ENCODE data around the gene TMEM18. TPM values are rescaled to one million over a fixed set of nuclear protein-coding genes. Genes with fewer than 3 reads are reported as not detected.

Gene TMEM18
- polyA plus RNA-seq, 5 donors: 56.2 to 68.1 (median 59.5) TPM

DNA sequence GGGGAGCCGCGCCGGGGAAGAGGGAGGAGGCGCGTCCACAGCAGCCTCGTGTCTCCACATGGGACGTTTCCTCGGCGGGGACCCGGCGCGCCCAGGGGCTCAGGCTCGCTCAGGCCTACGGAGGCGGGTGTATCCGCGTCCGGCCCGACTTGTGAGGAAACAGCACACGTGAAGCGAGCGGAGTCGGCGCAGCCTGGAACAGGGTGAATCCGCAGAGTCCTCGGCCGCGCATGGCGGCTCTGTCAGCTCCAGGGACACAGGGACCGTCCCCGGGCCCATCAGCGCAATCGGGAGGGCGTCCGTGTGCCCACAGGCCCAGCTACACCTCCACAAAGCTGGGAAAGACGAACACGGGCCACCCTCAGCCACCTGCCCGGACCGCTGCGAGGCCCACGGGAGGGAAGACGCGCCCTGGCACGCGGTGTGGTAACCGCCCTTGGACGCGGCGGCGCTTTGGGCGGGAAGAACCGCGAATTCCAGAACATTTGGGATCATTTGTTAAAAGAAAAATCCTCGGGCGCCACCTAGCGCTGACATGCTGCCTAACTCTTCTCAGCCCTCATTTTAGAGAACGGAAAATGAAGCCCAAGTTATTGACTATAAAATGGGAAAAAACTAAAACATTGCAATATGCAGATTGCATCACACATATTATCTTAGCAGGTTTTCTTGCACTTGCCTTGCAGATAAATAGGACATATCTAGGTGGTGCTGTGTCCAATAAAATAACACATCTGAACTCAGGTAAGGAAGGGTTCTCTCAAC lies 40.4 kb downstream of the TMEM18 start:
- peak; percentile 71 to 72 for DNase-seq

DNA sequence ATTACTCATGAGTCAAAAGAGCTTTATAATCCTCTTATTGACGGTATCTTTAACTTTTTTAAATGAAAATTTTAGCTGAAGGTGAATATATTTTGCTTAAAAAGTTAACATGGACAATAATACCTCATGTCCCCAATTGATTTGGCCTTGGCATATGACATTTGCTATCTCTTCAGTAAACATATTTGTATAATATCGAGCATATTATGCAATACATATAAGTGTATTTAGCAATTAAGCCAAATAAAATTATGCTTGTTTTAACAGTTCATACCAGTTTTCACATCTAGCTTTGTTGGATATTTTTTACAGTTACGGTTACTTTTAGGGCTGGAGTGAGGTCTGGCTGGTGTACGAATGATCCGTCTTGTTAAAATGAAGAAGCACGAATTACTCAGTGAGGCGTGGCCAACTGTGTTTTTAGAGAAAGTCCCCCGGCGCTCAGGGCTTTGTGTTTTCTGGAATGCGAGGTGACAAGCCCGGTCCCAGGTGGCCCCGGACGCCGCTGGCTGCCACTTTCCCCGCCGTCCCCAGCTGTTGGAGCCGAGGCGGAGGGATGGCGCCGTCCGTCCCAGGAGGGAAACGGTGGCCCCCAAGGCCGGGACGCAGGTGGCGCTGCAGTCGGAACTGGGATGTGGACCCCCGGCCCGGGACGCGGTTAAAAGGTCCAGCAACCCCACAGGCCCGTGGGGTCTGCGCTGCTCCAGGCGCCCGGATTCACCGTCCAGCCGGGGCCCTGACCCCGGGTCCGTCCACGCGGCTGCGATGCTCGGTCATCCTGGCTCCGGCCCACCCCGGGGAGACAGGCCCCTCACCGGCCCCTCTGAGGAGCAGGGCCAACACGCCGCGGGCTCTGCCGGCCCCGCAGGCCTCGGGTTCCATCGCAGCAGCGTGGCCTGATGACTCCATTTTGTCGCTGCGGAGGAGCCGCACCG lies 41.3 kb downstream of the TMEM18 start:
- no peak for DNase-seq

DNA sequence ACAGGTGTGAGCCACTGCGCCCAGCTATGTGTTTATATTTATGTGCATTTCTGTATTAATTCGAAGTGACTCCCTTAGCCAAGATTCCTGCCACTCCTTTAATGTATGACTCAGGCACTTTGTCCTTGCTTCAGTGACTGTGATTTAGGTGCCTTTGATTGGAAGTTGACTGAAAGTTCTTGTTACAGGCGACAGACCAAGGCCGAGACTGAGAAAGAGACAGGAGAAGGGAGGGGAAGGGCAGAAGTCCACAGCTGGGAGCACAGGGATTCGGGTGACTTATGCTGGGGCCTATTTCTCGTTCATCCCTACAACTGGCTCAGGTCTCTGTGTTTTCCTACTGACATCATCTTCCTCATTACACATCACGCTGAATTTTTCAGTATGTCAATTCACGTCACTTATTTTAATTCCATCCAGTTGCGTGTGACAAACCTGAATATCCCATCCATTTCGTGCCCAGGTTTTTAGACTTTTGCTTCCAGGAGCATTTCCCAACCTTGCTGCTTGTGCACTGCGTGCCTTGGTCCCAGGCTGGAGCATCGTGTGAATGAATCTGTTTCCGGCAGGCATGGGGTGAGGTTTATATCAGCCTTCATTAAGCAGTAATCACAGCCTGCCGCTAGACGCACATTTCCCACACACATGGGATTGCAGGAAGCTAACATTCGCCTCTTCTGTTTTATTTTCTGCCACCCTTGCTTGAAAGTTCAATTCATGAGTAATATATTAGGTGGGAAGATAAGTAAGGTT lies 42.4 kb downstream of the TMEM18 start:
- no peak for DNase-seq

DNA sequence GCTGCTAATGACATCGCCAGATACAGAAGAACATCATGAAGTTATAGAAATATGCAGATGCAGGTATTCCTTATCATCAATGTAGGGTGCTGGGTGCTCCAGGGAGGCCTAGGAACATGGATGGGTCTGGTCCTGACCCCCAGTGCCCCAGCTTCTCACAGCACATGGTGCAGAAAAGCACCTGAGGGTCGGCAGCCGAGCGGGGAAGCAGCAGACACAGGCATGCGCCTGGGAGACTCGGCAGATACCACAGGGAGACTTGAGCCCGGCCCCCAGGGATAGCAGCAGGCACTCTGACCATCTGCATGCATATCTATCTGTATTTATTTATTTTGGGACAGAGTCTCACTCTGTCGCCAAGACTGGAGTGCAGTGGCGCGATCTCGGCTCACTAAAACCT lies 43.2 kb downstream of the TMEM18 start:
- DNase-seq: no peak

DNA sequence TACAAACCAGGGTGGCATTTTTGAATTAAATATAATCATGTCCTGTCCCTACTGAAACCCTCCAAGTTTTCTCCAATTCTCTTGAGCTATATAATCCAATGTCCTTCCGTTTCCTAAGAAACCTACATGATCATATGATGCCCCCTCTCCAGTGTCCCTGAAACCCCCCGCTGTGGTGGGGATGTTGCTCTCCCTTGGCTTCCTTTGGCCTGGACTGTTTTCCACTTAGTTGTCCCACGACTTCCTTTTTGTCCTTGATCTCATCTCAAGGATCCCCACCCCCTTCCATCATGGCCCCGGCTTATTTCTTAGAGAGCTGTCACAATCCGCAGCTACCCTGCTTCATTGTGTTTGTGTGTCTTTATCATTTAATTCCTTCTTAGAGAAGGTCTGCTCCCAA lies 43.8 kb downstream of the TMEM18 start:
- no peak for DNase-seq

DNA sequence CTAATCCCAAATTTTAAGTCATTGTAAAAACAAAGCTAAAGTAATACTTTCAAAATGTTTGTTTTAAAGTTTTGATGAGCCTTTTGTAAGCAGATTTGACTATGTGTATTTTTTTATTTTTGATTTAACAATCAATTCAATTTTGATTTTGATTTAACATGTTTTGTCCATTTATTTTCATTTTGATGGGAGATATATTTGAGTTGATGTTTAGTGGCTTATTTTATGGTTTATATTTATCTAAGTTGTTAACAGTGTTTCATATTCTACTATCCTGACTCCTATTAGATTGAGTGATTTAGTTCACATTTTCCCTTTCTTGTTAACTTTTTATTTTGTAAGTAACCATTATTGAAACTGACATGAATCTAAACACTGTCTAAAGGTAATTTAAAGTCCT lies 44.7 kb downstream of the TMEM18 start:
- no peak for DNase-seq

DNA sequence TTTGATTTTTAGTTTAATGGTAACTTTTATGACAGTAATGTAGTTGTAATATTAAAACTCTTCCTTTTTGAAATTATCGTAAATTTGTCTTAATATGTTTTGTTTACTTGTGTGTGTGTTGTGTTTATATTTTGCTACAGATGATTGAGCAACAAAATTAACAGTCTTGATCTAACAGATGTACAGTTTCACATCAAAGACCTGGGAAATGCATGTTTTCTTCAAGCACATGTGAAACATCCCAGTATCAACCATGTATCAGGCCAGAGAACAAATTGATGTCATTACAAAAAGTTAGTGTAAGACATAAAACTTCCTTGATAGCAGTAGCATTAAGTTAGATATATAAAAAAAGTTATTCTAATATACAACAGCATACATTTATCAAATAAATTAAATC lies 45.5 kb downstream of the TMEM18 start:
- DNase-seq: no peak

DNA sequence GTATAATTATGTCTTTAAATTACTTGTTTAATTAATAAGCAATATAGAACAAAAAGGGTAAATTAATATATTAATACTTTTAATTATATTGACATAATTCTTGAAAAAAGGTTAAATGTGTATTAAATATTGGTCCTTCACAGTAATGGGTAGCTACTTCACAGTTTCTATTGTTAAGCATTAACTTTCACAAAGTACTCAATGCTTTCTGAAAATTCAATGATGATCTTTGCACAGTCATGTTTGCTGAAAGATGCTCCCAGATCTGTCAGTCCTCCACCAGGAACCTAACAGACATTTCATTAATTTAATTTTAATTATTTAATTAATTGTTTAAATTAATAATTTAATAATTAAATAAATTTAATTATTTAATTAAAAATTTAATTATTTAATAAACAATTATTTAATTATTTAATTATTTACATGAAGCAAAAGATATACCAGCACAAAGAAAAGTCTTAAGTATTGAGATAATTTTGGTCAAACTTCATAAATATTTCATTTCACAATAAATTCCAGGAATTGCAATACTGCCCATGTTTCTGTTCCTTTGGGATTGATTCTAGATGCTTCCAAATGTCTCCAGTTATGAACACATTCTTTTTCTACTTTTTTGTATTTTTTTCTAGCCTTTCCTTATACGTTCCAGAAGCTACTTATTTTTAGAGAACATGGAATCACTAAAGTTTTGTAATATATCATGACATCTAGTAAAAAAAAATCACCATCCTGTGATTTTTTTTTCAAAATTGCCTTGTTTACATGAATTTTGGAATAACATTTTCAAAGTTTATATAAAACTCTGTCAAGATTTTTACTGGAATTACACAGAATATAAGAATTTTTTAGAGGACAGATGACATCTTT lies 46.5 kb downstream of the TMEM18 start:
- DNase-seq: no peak

DNA sequence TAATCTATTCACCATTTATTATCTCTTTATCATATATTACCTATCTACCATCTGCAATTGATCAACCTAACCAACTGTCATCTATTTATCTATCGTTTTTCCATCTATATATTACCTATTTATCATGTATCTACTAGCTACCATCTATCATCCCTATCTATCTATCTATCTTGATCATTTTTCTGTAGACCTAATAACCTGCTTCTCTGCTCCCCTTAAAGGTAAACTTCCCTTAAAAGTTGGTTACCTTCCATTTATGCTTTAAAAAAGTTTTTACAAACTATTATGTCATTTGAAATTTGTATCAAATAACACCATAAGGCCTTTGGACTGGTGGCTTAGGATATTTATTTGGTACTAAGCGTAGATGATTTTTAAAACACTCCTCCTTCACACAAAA lies 47.2 kb downstream of the TMEM18 start:
- no peak for DNase-seq

DNA sequence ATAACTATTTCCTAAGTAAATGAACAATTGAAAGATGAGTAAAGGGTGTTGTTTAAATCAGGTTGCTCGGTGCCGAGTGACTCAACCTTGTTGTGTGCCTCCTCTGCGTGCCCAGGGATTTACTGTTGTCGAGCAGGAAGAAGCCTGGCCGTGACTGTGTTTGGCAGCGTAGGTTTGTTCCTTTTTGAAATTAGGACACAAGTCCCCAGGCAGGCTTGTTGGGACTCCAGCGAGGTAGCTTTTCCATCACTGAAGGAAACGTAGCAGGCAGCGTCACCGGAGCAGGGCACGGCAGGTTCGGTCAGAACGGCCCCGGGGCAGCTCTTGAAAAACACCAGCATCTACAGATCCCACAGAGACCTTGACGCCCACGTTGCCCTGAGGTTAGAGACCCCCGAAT lies 48.6 kb downstream of the TMEM18 start:
- no peak for DNase-seq

DNA sequence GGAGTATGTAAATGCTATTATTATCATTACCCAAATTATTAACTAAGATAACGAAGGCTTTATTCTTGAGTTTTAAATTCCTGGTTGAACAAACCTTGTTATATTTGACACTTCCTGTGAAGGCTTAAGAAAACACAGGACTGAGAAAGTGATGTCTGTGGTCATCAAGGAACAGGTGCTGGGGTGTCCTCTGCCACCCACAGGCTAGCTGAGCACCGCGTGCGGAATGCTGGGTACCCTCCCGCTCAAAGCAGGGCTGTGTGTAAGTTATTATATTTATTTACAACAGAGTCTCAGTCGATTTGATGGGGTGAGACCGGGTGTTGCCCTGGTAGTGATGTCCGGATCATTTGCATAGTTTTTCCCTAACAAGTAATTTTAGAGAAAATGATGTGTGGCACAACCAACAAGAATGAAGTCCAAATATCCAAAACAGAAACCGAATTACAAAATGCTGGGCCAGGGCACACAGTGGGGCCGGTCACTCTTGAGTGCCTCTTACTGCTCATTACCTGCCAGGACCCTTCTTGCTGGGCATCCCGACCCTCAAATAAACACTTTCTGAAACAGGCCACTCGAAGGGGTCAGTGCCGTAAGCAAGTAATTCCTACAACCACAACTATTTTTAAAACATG lies 49.2 kb downstream of the TMEM18 start:
- DNase-seq: no peak

DNA sequence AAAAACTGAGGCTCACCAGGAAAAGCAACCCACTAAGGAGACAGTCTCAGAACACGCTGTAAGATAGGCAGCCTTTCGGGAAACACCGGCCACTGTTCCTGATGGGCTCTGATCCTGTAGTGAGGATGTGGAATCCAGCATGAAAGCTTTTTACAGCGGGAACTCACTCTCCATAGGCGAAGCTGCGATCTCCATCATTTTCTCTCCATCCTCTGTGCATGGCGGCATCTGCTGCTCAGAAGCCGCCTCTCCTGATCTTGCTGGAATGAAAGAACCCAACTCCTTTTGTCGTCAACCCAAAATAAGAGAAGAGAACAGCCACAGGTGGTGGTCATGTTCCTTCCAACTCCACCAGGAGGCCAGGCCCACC lies 49.9 kb downstream of the TMEM18 start:
- DNase-seq: no peak

DNA sequence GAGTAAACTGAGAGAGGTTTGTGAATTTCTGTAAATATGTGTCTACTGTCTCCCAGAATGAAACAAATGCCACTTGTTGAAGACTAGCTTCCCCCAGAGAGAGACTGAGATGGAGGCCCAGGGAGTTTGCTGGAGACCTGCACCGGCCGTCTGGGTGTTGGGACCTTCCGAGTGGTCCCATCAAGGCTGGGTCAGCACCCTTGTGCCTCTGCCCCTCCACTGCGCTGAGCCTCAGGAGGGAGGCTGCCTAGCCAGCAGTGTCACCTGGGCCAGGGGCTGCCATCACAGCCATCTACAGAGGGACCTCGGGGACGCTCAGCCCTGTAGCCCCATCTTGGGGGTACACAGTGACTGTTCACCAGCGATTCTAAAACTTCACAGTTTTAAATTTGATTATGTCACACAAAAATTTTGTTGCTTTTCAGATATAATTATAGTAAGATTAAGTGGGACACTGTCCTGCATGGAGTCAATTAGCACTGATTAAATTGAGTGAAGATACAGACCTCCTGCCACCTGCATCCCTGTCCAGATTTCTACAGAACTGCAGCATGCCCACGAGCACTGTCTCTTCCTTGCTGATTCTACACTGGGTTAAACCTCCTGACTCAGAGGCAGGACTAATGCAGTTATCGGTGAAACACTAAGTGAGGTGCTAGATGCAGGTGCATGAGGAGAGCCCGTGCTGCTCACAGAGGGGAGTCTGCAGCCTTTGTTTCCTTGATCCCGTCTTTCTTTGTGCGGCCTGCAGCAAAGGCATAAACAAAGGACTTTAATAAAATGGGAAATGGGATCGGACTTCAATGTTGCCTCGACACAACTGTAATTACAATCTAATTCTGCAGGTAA lies 50.5 kb downstream of the TMEM18 start:
- DNase-seq: no peak

DNA sequence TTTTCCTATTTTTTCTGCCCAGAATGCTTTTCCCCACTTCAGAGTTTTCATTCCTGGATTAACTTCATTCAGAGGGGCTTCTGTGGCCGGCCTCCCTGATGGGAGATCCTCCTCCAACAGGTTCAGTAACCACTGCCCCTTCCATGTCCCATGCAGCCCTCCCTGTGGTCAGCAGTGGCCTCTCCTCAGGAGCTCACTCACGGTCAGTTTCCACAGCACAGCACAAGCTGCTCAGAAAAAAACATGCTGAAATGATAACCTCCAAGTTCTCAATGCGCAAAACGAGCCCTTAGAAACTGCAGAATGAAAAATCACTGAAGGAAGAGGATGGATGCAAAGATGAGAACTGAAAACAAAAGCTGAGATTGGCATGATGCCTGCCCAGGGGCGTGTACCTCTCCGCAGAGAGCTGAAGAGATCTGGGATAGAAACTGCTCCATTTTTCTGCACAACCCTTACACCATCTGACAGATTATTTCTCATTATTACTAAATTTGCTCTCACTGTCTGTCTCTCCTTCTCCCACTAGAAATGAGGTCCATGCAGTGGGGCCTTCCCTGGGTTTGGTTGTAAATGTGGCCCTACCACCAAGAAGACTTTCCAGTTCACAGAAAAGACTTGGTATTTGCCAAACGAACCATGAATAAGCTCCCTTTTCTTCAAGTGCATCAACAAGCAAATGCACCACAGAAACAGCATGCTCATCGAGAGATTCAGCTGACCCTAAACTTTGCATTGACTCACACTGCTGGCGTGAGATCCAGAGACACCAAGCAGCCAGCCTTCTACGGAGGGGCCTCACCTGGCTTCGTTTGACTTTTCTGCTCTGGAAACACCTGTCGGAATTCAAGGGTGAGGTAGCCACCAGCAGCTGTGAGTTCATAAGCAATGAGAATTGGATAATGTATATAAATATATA lies 51.5 kb downstream of the TMEM18 start:
- no peak for DNase-seq

DNA sequence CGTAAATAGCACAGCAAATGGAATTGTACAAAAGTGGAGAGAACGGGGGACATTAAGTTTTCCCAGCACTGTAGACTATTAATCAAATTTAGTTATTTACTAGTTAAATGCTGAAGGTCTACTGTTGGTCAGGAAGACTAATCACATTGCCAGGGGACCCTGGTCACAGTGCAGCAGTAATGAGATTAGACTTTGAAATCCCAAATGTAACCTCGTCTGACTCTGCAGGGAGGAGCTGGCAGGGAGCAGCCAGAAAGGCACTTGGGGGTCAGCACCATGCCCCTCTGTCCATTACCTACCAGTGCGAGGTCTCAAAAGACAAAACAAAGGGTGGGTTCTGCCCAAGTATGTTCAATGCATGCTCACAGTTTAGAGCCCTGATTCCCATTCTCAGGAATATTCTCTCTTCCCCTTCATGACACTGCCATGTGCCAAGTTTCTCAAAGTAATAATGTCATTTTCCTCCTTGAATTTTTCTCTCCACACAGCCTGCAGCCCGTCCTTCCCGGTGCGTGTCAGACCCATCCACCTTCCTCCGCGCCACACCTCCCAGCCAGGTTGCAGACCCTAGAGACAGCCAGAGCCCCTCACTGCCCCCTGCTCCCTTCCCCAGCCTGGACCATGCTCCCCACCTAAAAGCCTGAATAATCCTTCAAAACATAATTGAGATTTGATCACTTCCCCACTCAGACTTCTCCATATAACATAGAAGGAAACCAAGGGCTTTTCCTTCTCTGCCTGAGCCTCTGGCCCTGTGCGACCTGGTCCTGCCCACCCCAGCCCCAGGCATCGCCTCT lies 52.5 kb downstream of the TMEM18 start:
- no peak for DNase-seq

DNA sequence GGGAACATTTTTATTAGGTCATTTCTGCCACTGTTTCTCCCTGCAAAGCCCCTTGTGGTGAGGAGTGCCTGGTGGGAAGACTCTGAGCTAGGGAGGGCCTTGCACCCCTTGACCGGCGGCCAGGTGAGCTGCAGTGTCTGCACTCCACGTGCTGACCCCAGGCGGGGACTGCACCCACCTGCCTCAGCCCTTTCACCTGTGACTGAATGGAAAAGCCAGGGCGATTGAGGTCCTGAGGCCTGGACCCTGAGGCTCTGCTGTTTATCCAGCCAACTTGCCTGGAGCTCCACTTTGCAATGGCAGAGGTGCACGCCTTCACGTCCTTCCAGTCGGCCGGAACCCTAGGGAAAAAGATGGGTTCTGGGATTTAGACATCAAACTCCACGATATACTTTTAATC lies 53.1 kb downstream of the TMEM18 start:
- no peak for DNase-seq

DNA sequence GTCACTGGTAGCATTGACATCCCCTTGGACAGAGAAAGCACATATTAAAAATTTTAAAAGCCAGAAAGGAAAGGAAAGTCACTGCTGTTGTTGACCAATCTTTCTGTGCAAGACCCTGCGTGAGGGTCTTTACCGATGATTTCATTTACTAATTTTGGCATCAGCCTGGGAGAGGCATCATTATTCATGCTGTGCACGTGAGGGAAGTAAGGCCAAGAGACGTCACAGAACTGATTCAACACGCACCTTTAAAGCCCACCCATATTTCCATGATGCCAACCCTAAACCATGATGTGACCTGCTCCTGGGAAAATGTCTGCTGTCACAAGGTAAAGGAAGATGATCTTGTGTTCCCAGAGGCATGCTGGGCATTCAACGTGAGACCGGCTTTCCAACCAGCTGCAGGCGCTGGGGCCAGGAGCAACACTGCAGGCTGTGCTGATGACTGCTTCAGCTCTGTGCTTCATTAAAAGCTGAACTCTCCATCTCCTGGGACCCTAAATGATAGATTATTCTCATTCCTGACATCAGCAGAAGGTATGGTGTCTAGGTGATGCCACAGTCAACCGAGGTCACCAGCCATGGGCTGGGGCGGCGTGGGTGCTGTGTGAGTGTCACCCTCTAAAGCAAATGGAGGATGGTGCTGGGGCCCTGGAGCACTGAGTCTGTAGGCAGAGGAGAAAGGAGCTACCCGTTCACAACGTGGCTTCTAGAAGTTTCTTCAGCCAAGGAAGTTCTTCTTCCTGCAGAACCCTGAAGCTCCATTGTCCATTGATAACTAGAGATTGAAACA lies 53.9 kb downstream of the TMEM18 start:
- DNase-seq: no peak

Measured in right lung (tissue), 5 donors.